Kidney (tissue), 14 donors: ENCODE data around the gene MPRIP. TPM values are rescaled to one million over a fixed set of nuclear protein-coding genes. Genes with fewer than 3 reads are reported as not detected.

Source experiments
- DNase-seq, 5 donors: peaks; one replicate each; pipeline ENCODE4 v3.0.0-alpha.2; 2013 to 2020
- FAIRE-seq: peaks from 2 replicates; lab custom pipeline; 2012; peaks lifted over from hg19 to GRCh38; lab: Jason Lieb, UNC
- H3K27ac ChIP-seq, 2 donors: one replicate each; pipeline ENCODE4 v1.7.0; 2013; ENCODE audit warnings: low read depth in 2 of 2, low read length in 2 of 2, inconsistent platforms in 1 of 2
- H3K27me3 ChIP-seq: one replicate; pipeline ENCODE4 v1.7.1; 2013; ENCODE audit warnings: low read length, inconsistent platforms; ENCODE audit not compliant: control insufficient read depth, insufficient read depth
- H3K36me3 ChIP-seq, 3 donors: one replicate each; pipeline versions ENCODE4 v1.7.0 to v1.7.1; 2013; ENCODE audit warnings: low read length in 3 of 3, control low read depth in 1 of 3, inconsistent platforms in 1 of 3; ENCODE audit not compliant: insufficient read depth in 3 of 3, control insufficient read depth in 2 of 3
- H3K4me1 ChIP-seq, 3 donors: one replicate each; pipeline versions ENCODE4 v1.7.0 to v1.7.1; 2013; ENCODE audit warnings: low read length in 3 of 3, inconsistent platforms in 1 of 3, low read depth in 1 of 3; ENCODE audit not compliant: control insufficient read depth in 2 of 3, insufficient read depth in 2 of 3
- H3K4me3 ChIP-seq, 3 donors: one replicate each; pipeline versions ENCODE4 v1.7.0 to v1.8.1; 2013; ENCODE audit warnings: low read length in 3 of 3, control low read depth in 1 of 3, inconsistent platforms in 1 of 3
- H3K9ac ChIP-seq, 3 donors: one replicate each; pipeline versions ENCODE4 v1.7.0 to v1.7.1; 2013; ENCODE audit warnings: low read length in 3 of 3, control low read depth in 1 of 3, inconsistent platforms in 1 of 3
- H3K9me3 ChIP-seq, 3 donors: one replicate each; pipeline versions ENCODE4 v1.7.0 to v1.7.1; 2013; ENCODE audit warnings: low read length in 3 of 3, control low read depth in 1 of 3, inconsistent platforms in 1 of 3; ENCODE audit not compliant: control insufficient read depth in 2 of 3, insufficient read depth in 1 of 3
- CTCF ChIP-seq: IDR thresholded peaks from 3 replicates; pipeline ENCODE4 v1.5.1; 2012; ENCODE audit warnings: mild to moderate bottlenecking, moderate library complexity, borderline replicate concordance; ENCODE audit not compliant: insufficient read depth; ENCODE audit errors: extremely low read depth
- intact Hi-C: fragments of 100-400 bp; cut with DNase I; formaldehyde crosslinking; loops from one replicate; pipeline ENCODE4 v1.11.1; 2022
- polyA plus RNA-seq: library from polyadenylated mRNA; stranded (reverse); fragments of 350-450 nt; fragmentation: Illumina TruSeq; extraction: RNeasy Lipid Tissue Mini Kit (QIAGEN cat#74804); gene quantifications from one replicate; pipeline ENCODE4 v1.2.3, GENCODE V29; 2014; ENCODE audit warnings: low read depth, low replicate concordance; ENCODE audit not compliant: insufficient read depth
- total RNA-seq: library from RNA; stranded (reverse); fragmentation: NEBNext Ultra II Directional; extraction: Animal tissue kit (Norgen Biotek cat#: 25700); gene quantifications from one replicate; pipeline ENCODE4 v1.2.1, GENCODE V29; 2021
- donor health status: control.
- donor health status: control.
- donor health status: control.
- donor health status: control.
- donor health status: control.
- donor health status: DM: yes; HTN: yes; CAD: no.
- donor health status: Normal renal cell carcinoma (clear cell type).

Gene MPRIP
- total and polyA plus RNA-seq, 2 donors from 2014 or later: 120 to 250 TPM

GRCh38 chr17:17153709-17154108, 111.5 kb downstream of the MPRIP start:
- FAIRE-seq (no peak), DNase-seq (no peak)
- peaks cover 2 to 52% (median 33%) of the 10 kb centered on the region in 3 donors for H3K36me3 ChIP-seq
- H3K9ac ChIP-seq: no peak overlapping the region
- no peaks in the 10 kb centered on the region for H3K27me3 ChIP-seq
- H3K4me3 ChIP-seq: no peak overlapping the region
- H3K9me3 ChIP-seq: no peaks in the 10 kb centered on the region
- no peak overlapping the region for H3K27ac ChIP-seq
- TF ChIP-seq CTCF: no peak
- intact Hi-C loops: no loop called here
- peaks cover 0 to 5% (median 0%) of the 10 kb centered on the region in 3 donors for H3K4me1 ChIP-seq

DNA sequence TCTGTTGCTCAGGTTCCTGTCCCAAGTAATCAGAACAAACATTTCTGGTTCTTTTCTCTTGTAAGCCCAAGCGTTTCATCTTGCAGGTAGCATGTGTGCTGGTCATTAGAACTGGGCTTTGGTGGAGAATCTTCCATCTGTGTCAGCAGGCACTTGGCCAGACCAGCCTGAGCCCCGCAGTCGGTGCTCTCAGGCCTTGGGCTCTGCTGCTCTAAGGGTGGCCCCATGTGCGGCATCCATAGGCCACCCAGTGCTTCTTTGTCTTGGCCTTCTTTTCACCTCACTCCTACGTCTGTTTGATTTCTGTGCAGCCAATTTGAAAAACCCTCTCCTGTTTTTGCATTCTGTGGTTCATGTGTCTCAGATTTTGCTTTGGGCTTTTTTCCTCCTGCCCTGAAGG, 112.3 kb downstream of the MPRIP start:
- Histone ChIP-seq H3K4me1 (peaks cover 0 to 5% (median 0%) of the 10 kb centered on the region in 3 donors), H3K27ac (no peak overlapping the region), H3K36me3 (peaks cover 2 to 61% (median 38%) of the 10 kb centered on the region in 3 donors), H3K9me3 (no peaks in the 10 kb centered on the region), H3K27me3 (no peaks in the 10 kb centered on the region), H3K4me3 (no peak overlapping the region), H3K9ac (no peak overlapping the region)
- no peak for DNase-seq
- no peak for TF ChIP-seq CTCF
- FAIRE-seq: no peak
- intact Hi-C loops: no loop called here

DNA sequence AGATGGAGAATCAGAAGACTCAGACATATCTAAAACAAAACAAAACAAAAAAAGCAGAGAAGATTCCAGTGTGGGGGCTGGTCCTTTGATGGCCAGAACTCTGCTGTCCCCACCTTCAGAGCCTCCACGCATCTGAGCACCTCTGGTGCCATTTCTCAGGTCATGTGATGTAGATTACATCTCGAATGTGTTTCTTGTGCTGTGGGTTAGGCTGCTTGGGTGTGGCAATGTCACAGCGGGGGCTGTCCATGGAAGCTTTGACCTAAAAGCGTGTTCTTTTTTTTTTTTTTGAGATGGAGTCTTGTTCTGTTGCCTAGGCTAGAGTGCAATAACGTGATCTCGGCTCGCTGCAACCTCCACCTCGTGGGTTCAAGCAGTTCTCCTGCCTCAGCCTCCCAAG, 112.7 kb downstream of the MPRIP start:
- TF ChIP-seq CTCF: no peak
- intact Hi-C loops: no loop called here
- Histone ChIP-seq H3K4me3 (no peak overlapping the region), H3K27me3 (no peaks in the 10 kb centered on the region), H3K36me3 (peaks cover 2 to 60% (median 38%) of the 10 kb centered on the region in 3 donors), H3K9me3 (no peaks in the 10 kb centered on the region), H3K4me1 (peaks cover 0 to 5% (median 0%) of the 10 kb centered on the region in 3 donors), H3K9ac (no peak overlapping the region), H3K27ac (no peak overlapping the region)
- DNase-seq (no peak), FAIRE-seq (no peak)

- no peak for DNase-seq
- no peak for FAIRE-seq
- Histone ChIP-seq H3K27ac (no peak overlapping the region), H3K27me3 (no peaks in the 10 kb centered on the region), H3K4me3 (no peak overlapping the region), H3K9ac (no peak overlapping the region), H3K36me3 (peaks cover 2 to 61% (median 41%) of the 10 kb centered on the region in 3 donors), H3K4me1 (peaks cover 0 to 5% (median 0%) of the 10 kb centered on the region in 3 donors), H3K9me3 (no peaks in the 10 kb centered on the region)
- TF ChIP-seq CTCF: no peak
- intact Hi-C loops: no loop called here
Observed at GRCh38 chr17:17155568-17155967, 113.3 kb downstream of the MPRIP start.
